K562 (cell line): ENCODE measurements around the gene CSNK1A1. TPM values are rescaled to one million over a fixed set of nuclear protein-coding genes. Genes with fewer than 3 reads are reported as not detected.

Source experiments
- polyA plus RNA-seq, 8 experiments: library from polyadenylated mRNA; depleted of rRNA in 4 of 8; stranded (reverse) in 5 of 8; unstranded in 3 of 8; fragments of >200 nt; fragmentation: Nextera tagmentation in 2 of 8; fragmentation: Illumina TruSeq in 1 of 8; extraction: Ambion mirVana in 2 of 8; extraction: Trizol in 1 of 8; gene quantifications; 2 replicates each; pipeline versions ENCODE4 v1.2.1 to v1.2.3, GENCODE V29; 2011 to 2014; ENCODE audit warnings: inconsistent platforms in 1 of 8, missing spikeins in 1 of 8
- total RNA-seq, 7 experiments: library from RNA; depleted of rRNA in 6 of 7; stranded (reverse); fragments of >200 nt in 6 of 7; fragmentation: Illumina TruSeq in 2 of 7; extraction: Trizol in 2 of 7; gene quantifications; 2 replicates each; pipeline versions ENCODE4 v1.2.1 to v1.2.3, GENCODE V29; 2011 to 2021; ENCODE audit warnings: low replicate concordance in 1 of 7

CSNK1A1 gene
- total and polyA plus RNA-seq, 9 of the 15 experiments (the other 6 are each of a cell fraction or from before 2014, with no cell fraction given): 49.1 to 196 (median 154) TPM

Other genes with a start within 250 kb of the CSNK1A1 start
- gene GRPEL2, start 205.9 kb downstream of the CSNK1A1 start, total RNA-seq (2014; rRNA removed): 26.1 and 27.6 TPM in 2 replicates
- 35.8 and 44.2 TPM in 2 replicates for gene GRPEL2, start 205.9 kb downstream of the CSNK1A1 start, total RNA-seq (2014; rRNA removed; fragmentation: Illumina TruSeq; extraction: Trizol)
- gene GRPEL2, start 205.9 kb downstream of the CSNK1A1 start, total RNA-seq (2015; rRNA removed; fragmentation: Illumina TruSeq; extraction: Trizol): 19.4 and 23.2 TPM in 2 replicates
- 37.8 and 40.5 TPM in 2 replicates for gene GRPEL2, start 205.9 kb downstream of the CSNK1A1 start, total RNA-seq (2021)
- 29.1 and 31.0 TPM in 2 replicates for gene GRPEL2, start 205.9 kb downstream of the CSNK1A1 start, polyA plus RNA-seq (2011; rRNA removed)
- gene GRPEL2, start 205.9 kb downstream of the CSNK1A1 start, polyA plus RNA-seq (2014; fragmentation: Illumina TruSeq; extraction: Trizol): 23.0 and 23.4 TPM in 2 replicates
- 10 to 100 TPM; 11.2 to 17.1 TPM for gene GRPEL2, start 205.9 kb downstream of the CSNK1A1 start, polyA plus RNA-seq (2014; fragmentation: Nextera tagmentation; extraction: Ambion mirVana)
- 25.8 and 26.4 TPM in 2 replicates for gene GRPEL2, start 205.9 kb downstream of the CSNK1A1 start, polyA plus RNA-seq (2014; rRNA removed)
- 5.4 and 7.2 TPM in 2 replicates for gene PCYOX1L, start 193.4 kb downstream of the CSNK1A1 start, total RNA-seq (2014; rRNA removed)
- gene PCYOX1L, start 193.4 kb downstream of the CSNK1A1 start, total RNA-seq (2014; rRNA removed; fragmentation: Illumina TruSeq; extraction: Trizol): 5.9 and 6.0 TPM in 2 replicates
- gene PCYOX1L, start 193.4 kb downstream of the CSNK1A1 start, total RNA-seq (2015; rRNA removed; fragmentation: Illumina TruSeq; extraction: Trizol): 5.1 and 5.3 TPM in 2 replicates
- 7.8 and 8.0 TPM in 2 replicates for gene PCYOX1L, start 193.4 kb downstream of the CSNK1A1 start, total RNA-seq (2021)
- gene PCYOX1L, start 193.4 kb downstream of the CSNK1A1 start, polyA plus RNA-seq (2011; rRNA removed): 17.9 and 21.5 TPM in 2 replicates
- gene PCYOX1L, start 193.4 kb downstream of the CSNK1A1 start, polyA plus RNA-seq (2014; fragmentation: Illumina TruSeq; extraction: Trizol): 9.4 and 10.0 TPM in 2 replicates
- 1 to 10 TPM; 2.3 to 2.4 TPM for gene PCYOX1L, start 193.4 kb downstream of the CSNK1A1 start, polyA plus RNA-seq (2014; fragmentation: Nextera tagmentation; extraction: Ambion mirVana)
- 6.5 and 8.3 TPM in 2 replicates for gene PCYOX1L, start 193.4 kb downstream of the CSNK1A1 start, polyA plus RNA-seq (2014; rRNA removed)
- gene IL17B, start 172.1 kb downstream of the CSNK1A1 start, total RNA-seq (2014; rRNA removed): 1.5 and 2.6 TPM in 2 replicates
- not detected in 2 replicates for gene IL17B, start 172.1 kb downstream of the CSNK1A1 start, total RNA-seq (2014; rRNA removed; fragmentation: Illumina TruSeq; extraction: Trizol)
- 0.36 TPM in 1 of 2 replicates, not detected in the other for gene IL17B, start 172.1 kb downstream of the CSNK1A1 start, total RNA-seq (2015; rRNA removed; fragmentation: Illumina TruSeq; extraction: Trizol)
- gene IL17B, start 172.1 kb downstream of the CSNK1A1 start, total RNA-seq (2021): 0.51 and 0.58 TPM in 2 replicates
- 0.28 and 0.81 TPM in 2 replicates for gene IL17B, start 172.1 kb downstream of the CSNK1A1 start, polyA plus RNA-seq (2011; rRNA removed)
- gene IL17B, start 172.1 kb downstream of the CSNK1A1 start, polyA plus RNA-seq (2014; fragmentation: Illumina TruSeq; extraction: Trizol): 0.57 TPM in 1 of 2 replicates, not detected in the other
- under 1 TPM; 0.32 to 0.53 TPM for gene IL17B, start 172.1 kb downstream of the CSNK1A1 start, polyA plus RNA-seq (2014; fragmentation: Nextera tagmentation; extraction: Ambion mirVana)
- 1.0 and 3.0 TPM in 2 replicates for gene IL17B, start 172.1 kb downstream of the CSNK1A1 start, polyA plus RNA-seq (2014; rRNA removed)
- 0.05 TPM in 1 of 2 replicates, not detected in the other for gene ARHGEF37, start 30.1 kb upstream of the CSNK1A1 start, total RNA-seq (2014; rRNA removed)
- gene ARHGEF37, start 30.1 kb upstream of the CSNK1A1 start, total RNA-seq (2014; rRNA removed; fragmentation: Illumina TruSeq; extraction: Trizol): 0.04 and 0.06 TPM in 2 replicates
- 0.14 TPM in 1 of 2 replicates, not detected in the other for gene ARHGEF37, start 30.1 kb upstream of the CSNK1A1 start, total RNA-seq (2015; rRNA removed; fragmentation: Illumina TruSeq; extraction: Trizol)
- gene ARHGEF37, start 30.1 kb upstream of the CSNK1A1 start, total RNA-seq (2021): 0.27 and 0.51 TPM in 2 replicates
- 0.04 TPM in 2 replicates for gene ARHGEF37, start 30.1 kb upstream of the CSNK1A1 start, polyA plus RNA-seq (2011; rRNA removed)
- gene ARHGEF37, start 30.1 kb upstream of the CSNK1A1 start, polyA plus RNA-seq (2014; fragmentation: Illumina TruSeq; extraction: Trizol): 0.04 TPM in 1 of 2 replicates, not detected in the other
- under 1 TPM; 0.17 to 0.25 TPM for gene ARHGEF37, start 30.1 kb upstream of the CSNK1A1 start, polyA plus RNA-seq (2014; fragmentation: Nextera tagmentation; extraction: Ambion mirVana)
- gene ARHGEF37, start 30.1 kb upstream of the CSNK1A1 start, polyA plus RNA-seq (2014; rRNA removed): 0.01 TPM in 1 of 2 replicates, not detected in the other
- 8.6 and 10.9 TPM in 2 replicates for gene PPARGC1B, start 178.9 kb upstream of the CSNK1A1 start, total RNA-seq (2014; rRNA removed)
- gene PPARGC1B, start 178.9 kb upstream of the CSNK1A1 start, total RNA-seq (2014; rRNA removed; fragmentation: Illumina TruSeq; extraction: Trizol): 7.1 TPM in 2 replicates
- 7.3 and 8.1 TPM in 2 replicates for gene PPARGC1B, start 178.9 kb upstream of the CSNK1A1 start, total RNA-seq (2015; rRNA removed; fragmentation: Illumina TruSeq; extraction: Trizol)
- gene PPARGC1B, start 178.9 kb upstream of the CSNK1A1 start, total RNA-seq (2021): 23.3 and 29.0 TPM in 2 replicates
- 2.8 and 3.0 TPM in 2 replicates for gene PPARGC1B, start 178.9 kb upstream of the CSNK1A1 start, polyA plus RNA-seq (2011; rRNA removed)
- 11.6 and 11.7 TPM in 2 replicates for gene PPARGC1B, start 178.9 kb upstream of the CSNK1A1 start, polyA plus RNA-seq (2014; fragmentation: Illumina TruSeq; extraction: Trizol)
- gene PPARGC1B, start 178.9 kb upstream of the CSNK1A1 start, polyA plus RNA-seq (2014; fragmentation: Nextera tagmentation; extraction: Ambion mirVana): 1 to 10 TPM; 2.5 to 6.3 TPM
- 8.7 and 8.8 TPM in 2 replicates for gene PPARGC1B, start 178.9 kb upstream of the CSNK1A1 start, polyA plus RNA-seq (2014; rRNA removed)